NCI-H2227 (cell line): ENCODE data around the gene CUEDC1.

Source experiments
- DNase-seq: peaks from one replicate; lab custom pipeline; 2025; ENCODE audit not compliant: unreplicated experiment; lab: John Stamatoyannopoulos, UW

CUEDC1 gene

GRCh38 chr17:57842280-57842679 is 112.9 kb downstream of the CUEDC1 start:
- no peak for DNase-seq

- no peak for DNase-seq
Measured at GRCh38 chr17:57839571-57839923, 115.7 kb downstream of the CUEDC1 start.

GRCh38 chr17:57838857-57839570 is 116.2 kb downstream of the CUEDC1 start:
- no peak for DNase-seq

GRCh38 chr17:57838453-57838852 is 116.8 kb downstream of the CUEDC1 start:
- no peak for DNase-seq

- DNase-seq: no peak
Measured at GRCh38 chr17:57835333-57835900, 119.8 kb downstream of the CUEDC1 start.

- DNase-seq: peak; percentile 48
Measured at GRCh38 chr17:57834146-57834741, 121.0 kb downstream of the CUEDC1 start.

GRCh38 chr17:57833179-57833939 is 121.9 kb downstream of the CUEDC1 start:
- DNase-seq: peak; percentile 85

GRCh38 chr17:57832314-57833178 is 122.7 kb downstream of the CUEDC1 start:
- no peak for DNase-seq

GRCh38 chr17:57830880-57831279 is 124.3 kb downstream of the CUEDC1 start:
- no peak for DNase-seq

- peak; percentile 95 for DNase-seq
Measured at GRCh38 chr17:57823469-57824401, 131.5 kb downstream of the CUEDC1 start.

GRCh38 chr17:57819867-57820266 is 135.3 kb downstream of the CUEDC1 start:
- no peak for DNase-seq

GRCh38 chr17:57819285-57819684 is 135.9 kb downstream of the CUEDC1 start:
- no peak for DNase-seq

- DNase-seq: no peak
Measured at GRCh38 chr17:57818066-57818465, 137.1 kb downstream of the CUEDC1 start.

- DNase-seq: no peak
Measured at GRCh38 chr17:57817299-57817698, 137.9 kb downstream of the CUEDC1 start.

GRCh38 chr17:57814421-57814820 is 140.8 kb downstream of the CUEDC1 start:
- DNase-seq: no peak

- DNase-seq: no peak
Measured at GRCh38 chr17:57811638-57812280, 143.5 kb downstream of the CUEDC1 start.
